K562 (cell line): ENCODE data around the gene SCARF1. TPM values are rescaled to one million over a fixed set of nuclear protein-coding genes. Genes with fewer than 3 reads are reported as not detected.

Experiments
- ATAC-seq: fragments of 200-7000 bp; cut with Tn5 transposase; 3 replicates; pipeline ENCODE4 v1.9.1; 2020; ENCODE audit warnings: moderate library complexity
- BruUV-seq: library from RNA; stranded (reverse); fragments of 400-500 nt; replicated peaks from 2 replicates; lab custom pipeline; 2021; lab: Mats Ljungman, UMichigan
- CTCF ChIA-PET: fragments of 300-600 bp; formaldehyde crosslinking; extraction: SDS; loops from one replicate; lab custom pipeline; 2021; ENCODE audit warnings: low intra/inter-chr PET ratio; lab: Yijun Ruan, JAX
- POLR2A ChIA-PET: fragments of 300-600, 350-650 bp; sonication (Branson Sonifier 250); formaldehyde crosslinking; extraction: SDS; loops from one replicate; lab custom pipeline; 2021; ENCODE audit warnings: antibody characterized with exemption, inconsistent platforms; lab: Yijun Ruan, JAX
- DNase-seq, 4 experiments: peaks; one replicate each; pipeline versions ENCODE4 v3.0.0 to v3.0.0-alpha.2; 2011 to 2018; ENCODE audit warnings: low spot score in 3 of 4, mixed read lengths in 3 of 4; ENCODE audit errors: extremely low read depth in 1 of 4
- FAIRE-seq: peaks from 2 replicates; lab custom pipeline; 2011; peaks lifted over from hg19 to GRCh38; lab: Jason Lieb, UNC
- H2AFZ ChIP-seq: 2 replicates; pipeline ENCODE4 v1.6.0; 2011; ENCODE audit warnings: low read depth, low read length, control low read depth, inconsistent platforms
- H3K27ac ChIP-seq: fragments of 200-600 bp; 3 replicates; pipeline ENCODE4 v1.8.0; 2011; ENCODE audit warnings: low read depth, mild to moderate bottlenecking, control low read depth, inconsistent platforms, low read length, moderate library complexity, mixed read lengths; ENCODE audit errors: extremely low read depth
- H3K27me3 ChIP-seq, 2 experiments: fragments of 300-600 bp in 1 of 2; 2 replicates in 1 of 2; 3 replicates in 1 of 2; pipeline versions ENCODE4 v1.6.0 to v1.8.0; 2011; ENCODE audit warnings: inconsistent platforms in 2 of 2, low read length in 2 of 2, mild to moderate bottlenecking in 1 of 2, mixed read lengths in 1 of 2, moderate library complexity in 1 of 2; ENCODE audit not compliant: control insufficient read depth in 2 of 2, insufficient read depth in 2 of 2
- H3K36me3 ChIP-seq: fragments of 300-600 bp; 3 replicates; pipeline ENCODE4 v1.8.0; 2011; ENCODE audit warnings: mild to moderate bottlenecking, low read length, inconsistent platforms; ENCODE audit not compliant: control insufficient read depth, insufficient read depth
- H3K4me1 ChIP-seq, 2 experiments: fragments of 200-600 bp in 1 of 2; replicated peaks in 1 of 2; 2 replicates in 1 of 2; 3 replicates in 1 of 2; pipeline versions ENCODE4 v1.5.1 to v1.8.0; 2011; ENCODE audit warnings: inconsistent platforms in 2 of 2, low read length in 2 of 2, mild to moderate bottlenecking in 1 of 2, mixed read lengths in 1 of 2, moderate library complexity in 1 of 2; ENCODE audit not compliant: control insufficient read depth in 2 of 2, insufficient read depth in 2 of 2
- H3K4me2 ChIP-seq: 2 replicates; pipeline ENCODE4 v1.6.1; 2011; ENCODE audit warnings: low read length, control low read depth, inconsistent platforms, mixed read lengths; ENCODE audit not compliant: insufficient read depth
- H3K4me3 ChIP-seq: fragments of 200-600 bp; sonication (generic), shearing (Covaris generic); 2 replicates; pipeline ENCODE4 v1.5.1; 2016; ENCODE audit warnings: control low read depth, inconsistent platforms
- H3K79me2 ChIP-seq: fragments of 200-600 bp; 3 replicates; pipeline ENCODE4 v1.8.0; 2011; ENCODE audit warnings: low read length, inconsistent platforms; ENCODE audit not compliant: control insufficient read depth, insufficient read depth
- H3K9ac ChIP-seq, 2 experiments: 2 replicates each; pipeline versions ENCODE4 v1.6.0 to v1.6.1; 2011; ENCODE audit warnings: low read depth in 2 of 2, low read length in 2 of 2, control low read depth in 1 of 2, inconsistent platforms in 1 of 2, mild to moderate bottlenecking in 1 of 2, mixed read lengths in 1 of 2; ENCODE audit not compliant: insufficient read depth in 1 of 2
- H3K9me1 ChIP-seq: one replicate; pipeline ENCODE4 v1.6.0; 2011; ENCODE audit warnings: inconsistent platforms, mild to moderate bottlenecking, low read length, moderate library complexity; ENCODE audit not compliant: control insufficient read depth, insufficient read depth
- H3K9me3 ChIP-seq: replicated peaks from 2 replicates; pipeline ENCODE4 v1.5.1; 2011; ENCODE audit warnings: low read depth, low read length, inconsistent platforms; ENCODE audit not compliant: control insufficient read depth, insufficient read depth
- H4K20me1 ChIP-seq: replicated peaks from 2 replicates; pipeline ENCODE4 v1.6.1; 2011; ENCODE audit warnings: low read length, inconsistent platforms, mixed read lengths; ENCODE audit not compliant: control insufficient read depth, insufficient read depth
- AFF4 ChIP-seq: sonication (generic); formaldehyde crosslinking; IDR thresholded peaks from 2 replicates; pipeline ENCODE4 v1.8.0; 2023; ENCODE audit warnings: mild to moderate bottlenecking, missing genetic modification reagents
- CHD4 ChIP-seq: fragments of 200-600 bp; sonication (generic); IDR thresholded peaks from 3 replicates; pipeline ENCODE4 v1.6.1; 2012; ENCODE audit warnings: low read depth, mild to moderate bottlenecking, mixed read lengths, low read length, inconsistent platforms; ENCODE audit not compliant: insufficient read depth, insufficient replicate concordance, poor library complexity, severe bottlenecking
- DMBX1 ChIP-seq: fragments of 250-450 bp; sonication (Bioruptor Pico); IDR thresholded peaks from 2 replicates; pipeline ENCODE4 v1.8.0; 2022; ENCODE audit warnings: inconsistent platforms, mild to moderate bottlenecking, moderate library complexity, borderline replicate concordance
- HMGXB4 ChIP-seq: sonication (generic); formaldehyde crosslinking; IDR thresholded peaks from 2 replicates; pipeline ENCODE4 v1.8.1; 2023; ENCODE audit warnings: mild to moderate bottlenecking, missing genetic modification reagents
- ILF3 ChIP-seq: fragments of 450-650 bp; IDR thresholded peaks from 2 replicates; pipeline ENCODE4 v1.6.1; 2018; ENCODE audit warnings: antibody characterized with exemption, mild to moderate bottlenecking, moderate library complexity, borderline replicate concordance
- KAT7 ChIP-seq: sonication (generic); formaldehyde crosslinking; IDR thresholded peaks from 2 replicates; pipeline ENCODE4 v1.8.0; 2022; ENCODE audit warnings: missing genetic modification reagents, mild to moderate bottlenecking, borderline replicate concordance
- NR4A1 ChIP-seq, 2 experiments: fragments of 250-450 bp in 1 of 2; fragments of 450-650 bp in 1 of 2; sonication (Bioruptor Pico) in 1 of 2; IDR thresholded peaks; 2 replicates each; pipeline versions ENCODE4 v1.4.0 to v1.6.1; 2016 to 2020; ENCODE audit warnings: mild to moderate bottlenecking in 2 of 2, missing compliant biosample characterization in 1 of 2, missing genetic modification characterization in 1 of 2, moderate library complexity in 1 of 2
- OTX1 ChIP-seq: fragments of 450-650 bp; formaldehyde crosslinking; IDR thresholded peaks from 2 replicates; pipeline ENCODE4 v1.4.0; 2022; ENCODE audit warnings: mild to moderate bottlenecking
- POLR3A ChIP-seq: IDR thresholded peaks from 2 replicates; pipeline ENCODE4 v1.6.1; 2011; ENCODE audit warnings: borderline replicate concordance, mild to moderate bottlenecking, moderate library complexity; ENCODE audit not compliant: insufficient read length, insufficient read depth; ENCODE audit errors: extremely low read depth
- TRIM25 ChIP-seq: fragments of 450-650 bp; IDR thresholded peaks from 2 replicates; pipeline ENCODE4 v1.7.0; 2016; ENCODE audit warnings: borderline replicate concordance
- ZNF143 ChIP-seq: sonication (generic); formaldehyde crosslinking; IDR thresholded peaks from 2 replicates; pipeline ENCODE4 v1.9.0; 2022; ENCODE audit warnings: mild to moderate bottlenecking, missing genetic modification reagents
- WGBS: fragments of 100-300 bp; shearing (Covaris generic); methylation state at CpG from one replicate; pipeline ENCODE4 v1.1.6; 2016; ENCODE audit warnings: low coverage, mixed read lengths; ENCODE audit not compliant: insufficient coverage; ENCODE audit errors: missing lambda C conversion rate; 5-methylcytosine and 5-hydroxymethylcytosine counted together
- in situ Hi-C: fragments of 300-500 bp; cut with MboI; formaldehyde crosslinking; loops from 4 replicates; pipeline ENCODE4 v1.15.0; 2018; ENCODE audit warnings: inconsistent platforms, mixed read lengths
- intact Hi-C: fragments of 100-400 bp; cut with micrococcal nuclease; formaldehyde crosslinking; loops from 2 replicates; pipeline ENCODE4 v1.14.2; 2022
- polyA plus RNA-seq, 8 experiments: library from polyadenylated mRNA; depleted of rRNA in 4 of 8; stranded (reverse) in 5 of 8; unstranded in 3 of 8; fragments of >200 nt; fragmentation: Nextera tagmentation in 2 of 8; fragmentation: Illumina TruSeq in 1 of 8; extraction: Ambion mirVana in 2 of 8; extraction: Trizol in 1 of 8; gene quantifications; 2 replicates each; pipeline versions ENCODE4 v1.2.1 to v1.2.3, GENCODE V29; 2011 to 2014; ENCODE audit warnings: inconsistent platforms in 1 of 8, missing spikeins in 1 of 8
- total RNA-seq, 7 experiments: library from RNA; depleted of rRNA in 6 of 7; stranded (reverse); fragments of >200 nt in 6 of 7; fragmentation: Illumina TruSeq in 2 of 7; extraction: Trizol in 2 of 7; gene quantifications; 2 replicates each; pipeline versions ENCODE4 v1.2.1 to v1.2.3, GENCODE V29; 2011 to 2021; ENCODE audit warnings: low replicate concordance in 1 of 7

SCARF1 gene
- total and polyA plus RNA-seq, 9 of the 15 experiments (the other 6 are each of a cell fraction or from before 2014, with no cell fraction given) = 0.04 to 2.1 (median 0.63) TPM

DNA sequence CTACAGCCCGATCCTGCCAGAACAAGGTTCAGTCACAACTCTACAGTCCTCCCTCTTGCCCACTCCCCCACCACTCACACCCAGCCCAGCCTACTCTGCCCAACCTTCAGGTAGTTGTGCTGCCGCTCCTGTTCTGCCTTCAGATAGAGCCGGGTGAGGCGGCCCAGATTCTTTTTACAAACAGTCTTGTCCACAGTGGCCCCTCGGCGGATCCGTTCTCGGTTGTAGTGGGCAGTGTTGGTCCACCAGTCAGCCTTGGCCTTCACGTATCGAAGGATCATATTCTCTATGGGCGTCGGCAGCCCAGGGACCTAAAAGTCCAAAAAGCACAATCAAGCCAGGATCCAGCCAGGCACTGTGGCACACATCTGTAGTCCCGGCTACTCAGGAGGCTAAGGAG is 30.9 kb upstream of the SCARF1 start:
- DNase-seq (no peak), ATAC-seq (no peak), FAIRE-seq (no peak)
- no TSS peak for BruUV-seq
- H3K9ac ChIP-seq = no peak overlapping the region
- no peak overlapping the region for H3K4me3 ChIP-seq
- peaks cover 91% of the 10 kb centered on the region for H3K36me3 ChIP-seq
- peaks cover 13% of the 10 kb centered on the region; the same call in 2 of the 3 replicates for H3K79me2 ChIP-seq
- intact Hi-C loops = no loop called here
- H3K27me3 ChIP-seq = no peaks in the 10 kb centered on the region
- H3K9me3 ChIP-seq = no peaks in the 10 kb centered on the region
- no peak for TF ChIP-seq CHD4
- no peak for TF ChIP-seq HMGXB4
- no peak for TF ChIP-seq AFF4 (CRISPR knock-in tag)
- TF ChIP-seq ZNF143 (CRISPR knock-in tag) = no peak
- no peak for TF ChIP-seq DMBX1 (CRISPR knock-in tag)
- no peak for TF ChIP-seq KAT7 (CRISPR knock-in tag)
- no peak for TF ChIP-seq NR4A1 (CRISPR knock-in tag; IDR thresholded peaks at IDR 0.05)
- TF ChIP-seq NR4A1 (tag; IDR thresholded peaks at IDR 0.05) = no peak
- no peak for TF ChIP-seq OTX1 (CRISPR knock-in tag)
- no peak for TF ChIP-seq ILF3
- TF ChIP-seq TRIM25 = no peak
- TF ChIP-seq POLR3A = no peak
- in situ Hi-C loops = loop anchor here (10.0 kb wide), 1 partner anchor 188 kb away; no protein-coding TSS in a partner anchor
- WGBS = 100% methylated on average over 12 of the region's 13 CpGs
- H2AFZ ChIP-seq = no peak overlapping the region
- H3K4me2 ChIP-seq = no peak overlapping the region
- no peaks in the 10 kb centered on the region for H3K4me1 ChIP-seq
- CTCF ChIA-PET = no interaction called here
- POLR2A ChIA-PET = interaction anchor here (0.7 to 0.8 kb wide), 2 partner anchors 8 to 1959 kb away, joined by 3 read pairs; partner anchors contain the start of gene SHPK
- no peaks in the 10 kb centered on the region for H3K9me1 ChIP-seq
- no peak overlapping the region for H3K27ac ChIP-seq
- no peaks in the 10 kb centered on the region for H4K20me1 ChIP-seq
